Measurements from ENCODE around the gene KLHL36.

The KLHL36 gene

GRCh38 chr16:84647828-84648594 lies at the start of gene KLHL36:
KLHL36 (plus strand) TSS chr16:84648511; CDS start chr16:84650868, 2,357 bp downstream.
- no peak for DNase-seq

- DNase-seq: no peak
Measured at GRCh38 chr16:84599521-84600202, 48.6 kb upstream of the KLHL36 start.

GRCh38 chr16:84600343-84601229 lies 47.7 kb upstream of the KLHL36 start:
- no peak for DNase-seq

- peak; percentile 91 for DNase-seq
Measured at GRCh38 chr16:84603140-84603816, 45.0 kb upstream of the KLHL36 start.

- DNase-seq: no peak
Measured at GRCh38 chr16:84603940-84604339, 44.4 kb upstream of the KLHL36 start.

GRCh38 chr16:84604477-84605013 lies 43.8 kb upstream of the KLHL36 start:
- DNase-seq: no peak

GRCh38 chr16:84605339-84605848 lies 42.9 kb upstream of the KLHL36 start:
- no peak for DNase-seq

- DNase-seq: no peak
Measured at GRCh38 chr16:84606081-84606875, 42.0 kb upstream of the KLHL36 start.

- no peak for DNase-seq
Measured at GRCh38 chr16:84607061-84607460, 41.2 kb upstream of the KLHL36 start.

- DNase-seq: no peak
Measured at GRCh38 chr16:84607694-84608093, 40.6 kb upstream of the KLHL36 start.

GRCh38 chr16:84608282-84608681 lies 40.0 kb upstream of the KLHL36 start:
- DNase-seq: no peak

GRCh38 chr16:84609563-84610177 lies 38.6 kb upstream of the KLHL36 start:
- no peak for DNase-seq

GRCh38 chr16:84610376-84610775 lies 37.9 kb upstream of the KLHL36 start:
- no peak for DNase-seq

GRCh38 chr16:84611041-84611440 lies 37.3 kb upstream of the KLHL36 start:
- no peak for DNase-seq

GRCh38 chr16:84612686-84613085 lies 35.6 kb upstream of the KLHL36 start:
- DNase-seq: no peak

- DNase-seq: no peak
Measured at GRCh38 chr16:84613408-84614072, 34.8 kb upstream of the KLHL36 start.

GRCh38 chr16:84614073-84614459 lies 34.2 kb upstream of the KLHL36 start:
- no peak for DNase-seq

- no peak for DNase-seq
Measured at GRCh38 chr16:84614623-84614967, 33.7 kb upstream of the KLHL36 start.

GRCh38 chr16:84614968-84615813 lies 33.1 kb upstream of the KLHL36 start:
- no peak for DNase-seq

- DNase-seq: no peak
Measured at GRCh38 chr16:84616515-84616914, 31.8 kb upstream of the KLHL36 start.

Data from amniotic stem cell (primary cell).